ENCODE data around the gene LILRA2.
"Not testable (repeated sequence)": the region's sequence is repeated elsewhere in the genome, so short reads cannot be mapped to it uniquely, and the experiment has no call there.

The LILRA2 gene

GRCh38 chr19:54558339-54558738, 15.3 kb upstream of the LILRA2 start:
- H3K27me3 ChIP-seq (ENCODE audit: insufficient read depth, low read length, poor library complexity, severe bottlenecking), result no peaks in the 10 kb centered on the region
- H3F3A ChIP-seq (ENCODE audit: low read depth), result no peaks in the 10 kb centered on the region
- H3K9ac ChIP-seq (ENCODE audit: low read depth, low read length, poor library complexity, severe bottlenecking), result no peak overlapping the region
- no peaks in the 10 kb centered on the region for H3K9me2 ChIP-seq (replicated peaks; ENCODE audit: low read depth, low read length)
- H3K9me3 ChIP-seq (ENCODE audit: insufficient read depth, low read depth, low read length), result no peaks in the 10 kb centered on the region
- no peaks in the 10 kb centered on the region for H3K4me1 ChIP-seq (ENCODE audit: insufficient read depth, low read length, poor library complexity, severe bottlenecking)
- H3K79me2 ChIP-seq (ENCODE audit: insufficient read depth, low read length), result no peaks in the 10 kb centered on the region
- H3K4me2 ChIP-seq (ENCODE audit: low read depth, low read length, poor library complexity, severe bottlenecking), result no peak overlapping the region
- no peaks in the 10 kb centered on the region for H4K20me1 ChIP-seq (ENCODE audit: insufficient read depth, low read length, poor library complexity, severe bottlenecking)
- TF ChIP-seq EZH2phosphoT487 (IDR thresholded peaks at IDR 0.05; ENCODE audit: borderline replicate concordance), result no peak
- TF ChIP-seq, protein P1, sequence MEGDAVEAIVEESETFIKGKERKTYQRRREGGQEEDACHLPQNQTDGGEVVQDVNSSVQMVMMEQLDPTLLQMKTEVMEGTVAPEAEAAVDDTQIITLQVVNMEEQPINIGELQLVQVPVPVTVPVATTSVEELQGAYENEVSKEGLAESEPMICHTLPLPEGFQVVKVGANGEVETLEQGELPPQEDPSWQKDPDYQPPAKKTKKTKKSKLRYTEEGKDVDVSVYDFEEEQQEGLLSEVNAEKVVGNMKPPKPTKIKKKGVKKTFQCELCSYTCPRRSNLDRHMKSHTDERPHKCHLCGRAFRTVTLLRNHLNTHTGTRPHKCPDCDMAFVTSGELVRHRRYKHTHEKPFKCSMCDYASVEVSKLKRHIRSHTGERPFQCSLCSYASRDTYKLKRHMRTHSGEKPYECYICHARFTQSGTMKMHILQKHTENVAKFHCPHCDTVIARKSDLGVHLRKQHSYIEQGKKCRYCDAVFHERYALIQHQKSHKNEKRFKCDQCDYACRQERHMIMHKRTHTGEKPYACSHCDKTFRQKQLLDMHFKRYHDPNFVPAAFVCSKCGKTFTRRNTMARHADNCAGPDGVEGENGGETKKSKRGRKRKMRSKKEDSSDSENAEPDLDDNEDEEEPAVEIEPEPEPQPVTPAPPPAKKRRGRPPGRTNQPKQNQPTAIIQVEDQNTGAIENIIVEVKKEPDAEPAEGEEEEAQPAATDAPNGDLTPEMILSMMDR (conservative IDR thresholded peaks at IDR 0.05; ENCODE audit: low read length), result no peak
- H2AFZ ChIP-seq (ENCODE audit: low read length), result no peak overlapping the region
- no peaks in the 10 kb centered on the region for H3K36me3 ChIP-seq (ENCODE audit: insufficient read depth, low read length)
- H3K4me3 ChIP-seq (ENCODE audit: low read length, poor library complexity, severe bottlenecking), result no peak overlapping the region

DNA sequence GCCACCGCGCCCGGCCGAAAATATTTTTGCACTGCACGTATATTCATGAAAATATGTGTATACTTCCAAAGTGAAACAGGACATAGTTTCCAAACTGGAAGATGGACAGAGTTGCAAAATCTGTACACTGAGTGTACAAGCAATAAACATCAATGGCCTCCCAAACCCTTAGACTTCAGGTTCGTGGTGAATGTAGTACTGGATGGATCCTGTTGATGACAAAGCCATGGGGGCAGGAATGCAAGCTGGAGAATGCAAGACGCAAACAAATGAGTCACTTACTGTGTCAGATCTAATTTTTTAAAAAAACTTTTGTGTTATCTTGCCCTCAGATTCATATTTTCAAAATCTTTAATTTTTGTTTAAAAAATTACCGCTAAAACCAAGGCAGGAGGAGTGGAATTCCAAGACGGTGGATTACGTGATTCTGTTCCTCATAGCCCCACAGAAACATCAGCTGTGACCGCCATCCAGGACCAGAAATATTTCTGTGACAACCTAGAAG, 12.7 kb upstream of the LILRA2 start:
- TF ChIP-seq EZH2phosphoT487 (IDR thresholded peaks at IDR 0.05; ENCODE audit: borderline replicate concordance), result no peak
- TF ChIP-seq, protein P1 (conservative IDR thresholded peaks at IDR 0.05; ENCODE audit: low read length), result no peak
- Histone ChIP-seq H3K27me3 (ENCODE audit: insufficient read depth, low read length, poor library complexity, severe bottlenecking) (no peaks in the 10 kb centered on the region), H3K9ac (ENCODE audit: low read depth, low read length, poor library complexity, severe bottlenecking) (no peak overlapping the region), H3K4me2 (ENCODE audit: low read depth, low read length, poor library complexity, severe bottlenecking) (no peak overlapping the region), H4K20me1 (ENCODE audit: insufficient read depth, low read length, poor library complexity, severe bottlenecking) (no peaks in the 10 kb centered on the region), H3F3A (ENCODE audit: low read depth) (no peaks in the 10 kb centered on the region), H2AFZ (ENCODE audit: low read length) (no peak overlapping the region), H3K79me2 (ENCODE audit: insufficient read depth, low read length) (no peaks in the 10 kb centered on the region), H3K4me3 (ENCODE audit: low read length, poor library complexity, severe bottlenecking) (no peak overlapping the region), H3K9me3 (ENCODE audit: insufficient read depth, low read depth, low read length) (no peaks in the 10 kb centered on the region), H3K9me2 (replicated peaks; ENCODE audit: low read depth, low read length) (no peaks in the 10 kb centered on the region), H3K4me1 (ENCODE audit: insufficient read depth, low read length, poor library complexity, severe bottlenecking) (no peaks in the 10 kb centered on the region), H3K36me3 (ENCODE audit: insufficient read depth, low read length) (no peaks in the 10 kb centered on the region)

DNA sequence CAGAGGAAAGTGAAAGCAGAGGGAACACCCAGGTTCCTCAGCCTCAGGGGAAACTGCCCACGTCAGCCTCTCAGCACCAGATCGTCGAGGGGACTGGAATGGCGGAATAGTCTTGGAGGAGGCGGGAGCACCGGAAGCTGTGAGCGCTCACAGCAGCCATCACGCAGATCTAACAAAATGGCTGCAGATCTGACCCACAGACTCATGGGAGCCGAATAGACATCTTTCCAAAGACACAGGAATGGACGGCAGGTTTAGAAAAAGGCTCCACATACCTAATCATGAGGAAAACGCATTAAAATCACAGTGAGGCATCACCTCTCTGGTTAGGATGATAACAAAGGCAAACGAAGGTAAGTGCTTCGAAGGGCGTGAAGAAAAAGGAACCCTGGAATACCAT, 11.8 kb upstream of the LILRA2 start:
- H4K20me1 ChIP-seq (ENCODE audit: insufficient read depth, low read length, poor library complexity, severe bottlenecking), result no peaks in the 10 kb centered on the region
- no peaks in the 10 kb centered on the region for H3F3A ChIP-seq (ENCODE audit: low read depth)
- no peaks in the 10 kb centered on the region for H3K9me2 ChIP-seq (replicated peaks; ENCODE audit: low read depth, low read length)
- H3K4me3 ChIP-seq (ENCODE audit: low read length, poor library complexity, severe bottlenecking), result no peak overlapping the region
- H2AFZ ChIP-seq (ENCODE audit: low read length), result no peak overlapping the region
- no peaks in the 10 kb centered on the region for H3K9me3 ChIP-seq (ENCODE audit: insufficient read depth, low read depth, low read length)
- peaks cover 3% of the 10 kb centered on the region for H3K4me1 ChIP-seq (ENCODE audit: insufficient read depth, low read length, poor library complexity, severe bottlenecking)
- H3K79me2 ChIP-seq (ENCODE audit: insufficient read depth, low read length), result no peaks in the 10 kb centered on the region
- no peaks in the 10 kb centered on the region for H3K27me3 ChIP-seq (ENCODE audit: insufficient read depth, low read length, poor library complexity, severe bottlenecking)
- no peak overlapping the region for H3K4me2 ChIP-seq (ENCODE audit: low read depth, low read length, poor library complexity, severe bottlenecking)
- TF ChIP-seq, protein P1 (conservative IDR thresholded peaks at IDR 0.05; ENCODE audit: low read length), result no peak
- TF ChIP-seq EZH2phosphoT487 (IDR thresholded peaks at IDR 0.05; ENCODE audit: borderline replicate concordance), result no peak
- no peak overlapping the region for H3K9ac ChIP-seq (ENCODE audit: low read depth, low read length, poor library complexity, severe bottlenecking)
- H3K36me3 ChIP-seq (ENCODE audit: insufficient read depth, low read length), result no peaks in the 10 kb centered on the region

GRCh38 chr19:54563206-54563605, 10.4 kb upstream of the LILRA2 start:
- H3K9ac ChIP-seq (ENCODE audit: low read depth, low read length, poor library complexity, severe bottlenecking); H3K9me3 ChIP-seq (ENCODE audit: insufficient read depth, low read depth, low read length); H3K4me1 ChIP-seq (ENCODE audit: insufficient read depth, low read length, poor library complexity, severe bottlenecking); H3K79me2 ChIP-seq (ENCODE audit: insufficient read depth, low read length); H3K4me3 ChIP-seq (ENCODE audit: low read length, poor library complexity, severe bottlenecking); H3K36me3 ChIP-seq (ENCODE audit: insufficient read depth, low read length); H3K27me3 ChIP-seq (ENCODE audit: insufficient read depth, low read length, poor library complexity, severe bottlenecking); H4K20me1 ChIP-seq (ENCODE audit: insufficient read depth, low read length, poor library complexity, severe bottlenecking); H3K9me2 ChIP-seq (replicated peaks; ENCODE audit: low read depth, low read length); H2AFZ ChIP-seq (ENCODE audit: low read length); H3K4me2 ChIP-seq (ENCODE audit: low read depth, low read length, poor library complexity, severe bottlenecking); H3F3A ChIP-seq (ENCODE audit: low read depth): not testable (repeated sequence)

Data from Loucy (cell line).